ENCODE data around the gene MICAL2. TPM values are rescaled to one million over a fixed set of nuclear protein-coding genes. Genes with fewer than 3 reads are reported as not detected.

MICAL2 gene
- total and polyA plus RNA-seq, 2 of the 13 experiments (the other 11 are each of a cell fraction or from before 2014, with no cell fraction given) = 0.78 to 1.1 TPM

GRCh38 chr11:12187399-12187798 is 77.0 kb downstream of the MICAL2 start:
- FAIRE-seq = no peak
- no peak for DNase-seq (ENCODE audit: low spot score)
- Histone ChIP-seq H2AFZ (ENCODE audit: low read length) (no peak overlapping the region), H3K9ac (ENCODE audit: insufficient read depth, low read depth, low read length) (no peak overlapping the region), H3K4me3 (replicated peaks in 1 of 3; ENCODE audit: insufficient read depth in 1 of 3, low read depth in 2 of 3, low read length in 3 of 3) (no peak overlapping the region), H3K27me3 (ENCODE audit: control insufficient read depth in 1 of 2, insufficient read depth in 2 of 2, low read length in 2 of 2) (no peaks in the 10 kb centered on the region), H3K79me2 (ENCODE audit: insufficient read depth, low read length) (no peaks in the 10 kb centered on the region), H3K4me1 (ENCODE audit: insufficient read depth, low read length) (0 out of 2 replicates have a peak, but pooled peaks cover 7% of the 10 kb centered on the region), H4K20me1 (ENCODE audit: insufficient read depth, low read length) (no peaks in the 10 kb centered on the region), H3K4me2 (ENCODE audit: low read depth, low read length) (no peak overlapping the region), H3K27ac (ENCODE audit: extremely low read length, insufficient read depth, low read length) (no peak overlapping the region), H3K36me3 (replicated peaks in 1 of 2; ENCODE audit: control insufficient read depth in 1 of 2, insufficient read depth in 2 of 2, low read length in 2 of 2) (no peaks in the 10 kb centered on the region), H3K9me3 (ENCODE audit: low read length) (no peaks in the 10 kb centered on the region)
- intact Hi-C loops (cut with micrococcal nuclease; ENCODE audit: unreplicated experiment) (no loop called here), in situ Hi-C loops (cut with HindIII; ENCODE audit: extremely low pct_ligation_motif_present, low pct_unique_long_range_greater_than_20kb) (no loop called here)
- WGBS (ENCODE audit: low lambda C conversion rate) = 100% methylated on average over 1 of the region's 8 CpGs
- BruUV-seq (replicated peaks) = no TSS peak
- CTCF ChIA-PET (ENCODE audit: low intra/inter-chr PET ratio, low total read pairs) = no interaction called here
- POLR2A ChIA-PET = no interaction called here
- no peak for ATAC-seq
- TF ChIP-seq FOSL1 (CRISPR knock-in tag; IDR thresholded peaks at IDR 0.05; ENCODE audit: borderline replicate concordance) (no peak), ZNF691 (CRISPR knock-in tag; IDR thresholded peaks at IDR 0.05; ENCODE audit: borderline replicate concordance, low read depth) (no peak), ZNF558 (CRISPR knock-in tag; IDR thresholded peaks at IDR 0.05; ENCODE audit: borderline replicate concordance) (no peak), FUBP1 (CRISPR knock-in tag; IDR thresholded peaks at IDR 0.05; ENCODE audit: borderline replicate concordance) (no peak), PRPF4 (IDR thresholded peaks at IDR 0.05; ENCODE audit: low read depth, low read length, poor library complexity, severe bottlenecking) (no peak), ZNF629 (CRISPR knock-in tag; conservative IDR thresholded peaks at IDR 0.05) (no peak), ZNF101 (CRISPR knock-in tag; IDR thresholded peaks at IDR 0.05; ENCODE audit: borderline replicate concordance, low read depth) (no peak), ZFP36L1 (CRISPR knock-in tag; IDR thresholded peaks at IDR 0.05) (no peak), KAT2B (IDR thresholded peaks at IDR 0.05; ENCODE audit: borderline replicate concordance, low read depth, low read length) (no peak), SOX5 (CRISPR knock-in tag; IDR thresholded peaks at IDR 0.05; ENCODE audit: borderline replicate concordance) (no peak), ZNF660 (CRISPR knock-in tag; IDR thresholded peaks at IDR 0.05; ENCODE audit: borderline replicate concordance, low read depth) (no peak), ZNF713 (CRISPR knock-in tag; IDR thresholded peaks at IDR 0.05) (no peak), KDM3A (CRISPR knock-in tag; IDR thresholded peaks at IDR 0.05; ENCODE audit: low read depth) (no peak), ZC3H13 (CRISPR knock-in tag; IDR thresholded peaks at IDR 0.05) (no peak), IKZF4 (CRISPR knock-in tag; IDR thresholded peaks at IDR 0.05; ENCODE audit: borderline replicate concordance, low read depth, not compliant biosample characterization) (no peak), HNRNPLL (IDR thresholded peaks at IDR 0.05; ENCODE audit: low read depth, low read length, poor library complexity, severe bottlenecking) (no peak), ZMYM3 (CRISPR knock-in tag; IDR thresholded peaks at IDR 0.05) (no peak)
